ENCODE measurements around the gene ANKRD52.

Gene ANKRD52

GRCh38 chr12:56230432-56231183 is 27.6 kb downstream of the ANKRD52 start:
- H4K91ac ChIP-seq (ENCODE audit: low read depth, low read length, poor library complexity): no peak overlapping the region
- no peak overlapping the region for H2BK120ac ChIP-seq (ENCODE audit: low read depth, low read length)
- H3K9ac ChIP-seq (ENCODE audit: low read depth, low read length, poor library complexity): no peak overlapping the region
- H2BK5ac ChIP-seq (ENCODE audit: low read length): no peak overlapping the region
- H3K4me2 ChIP-seq (ENCODE audit: insufficient read depth, low read length, poor library complexity, severe bottlenecking): no peak overlapping the region
- no peak overlapping the region for H3K27ac ChIP-seq (replicated peaks; ENCODE audit: low read length)
- no peak overlapping the region for H2AK5ac ChIP-seq (ENCODE audit: low read depth, low read length)
- H2BK12ac ChIP-seq (ENCODE audit: low read length): no peak overlapping the region
- peaks cover 6 to 20% of the 10 kb centered on the region in 2 donors for H3K36me3 ChIP-seq (replicated peaks in 1 of 2; ENCODE audit: control insufficient read depth in 2 of 2, insufficient read depth in 2 of 2, low read length in 2 of 2)
- no peak overlapping the region for H3K14ac ChIP-seq (ENCODE audit: low read length)
- H2BK15ac ChIP-seq (ENCODE audit: low read length): no peak overlapping the region
- H3K18ac ChIP-seq (ENCODE audit: low read length): no peak overlapping the region
- no peaks in the 10 kb centered on the region for H3K9me3 ChIP-seq (replicated peaks in 1 of 2; ENCODE audit: control insufficient read depth in 2 of 2, insufficient read depth in 1 of 2, low read depth in 1 of 2, low read length in 2 of 2)
- H2AFZ ChIP-seq (ENCODE audit: low read length): no peak overlapping the region
- no peaks in the 10 kb centered on the region for H3K4me1 ChIP-seq (ENCODE audit: control insufficient read depth in 2 of 2, insufficient read depth in 1 of 2, low read depth in 1 of 2, low read length in 2 of 2)
- no CpG with 5 or more reads among the region's 8 CpGs for WGBS, 2 donors (ENCODE audit: extremely low coverage in 2 of 2, insufficient read length in 2 of 2, insufficient replicate concordance in 1 of 2)
- H3K79me1 ChIP-seq (ENCODE audit: low read depth, low read length): no peaks in the 10 kb centered on the region
- no peak overlapping the region for H3K23ac ChIP-seq (ENCODE audit: low read depth, low read length, poor library complexity)
- no peaks in the 10 kb centered on the region for H3K27me3 ChIP-seq (ENCODE audit: control insufficient read depth in 3 of 3, insufficient read depth in 3 of 3, low read depth in 1 of 3, low read length in 3 of 3)
- no peak overlapping the region for H4K8ac ChIP-seq (ENCODE audit: low read depth, low read length)
- H3K4me3 ChIP-seq (ENCODE audit: low read length in 2 of 2): no peak overlapping the region
- no peak for DNase-seq (ENCODE audit: low spot score)
- H3K4ac ChIP-seq (ENCODE audit: low read length): no peak overlapping the region

GRCh38 chr12:56229916-56230431 is 28.2 kb downstream of the ANKRD52 start, which contains the start of gene SLC39A5:
Gene SLC39A5 (plus strand): TSS chr12:56230051. CDS start chr12:56231275, 1,224 bp downstream.
- peaks cover 7 to 25% of the 10 kb centered on the region in 2 donors for H3K36me3 ChIP-seq (replicated peaks in 1 of 2; ENCODE audit: control insufficient read depth in 2 of 2, insufficient read depth in 2 of 2, low read length in 2 of 2)
- H2BK120ac ChIP-seq (ENCODE audit: low read depth, low read length): no peak within 1 kb of the TSS
- no peak within 1 kb of the TSS for H3K4me2 ChIP-seq (ENCODE audit: insufficient read depth, low read length, poor library complexity, severe bottlenecking)
- WGBS, 2 donors (ENCODE audit: extremely low coverage in 2 of 2, insufficient read length in 2 of 2, insufficient replicate concordance in 1 of 2): no CpG with 5 or more reads among the region's 4 CpGs
- no peak within 1 kb of the TSS for H2BK12ac ChIP-seq (ENCODE audit: low read length)
- no peaks in the 10 kb centered on the region for H3K79me1 ChIP-seq (ENCODE audit: low read depth, low read length)
- H3K18ac ChIP-seq (ENCODE audit: low read length): no peak within 1 kb of the TSS
- no peak within 1 kb of the TSS for H3K4ac ChIP-seq (ENCODE audit: low read length)
- no peak within 1 kb of the TSS for H2AFZ ChIP-seq (ENCODE audit: low read length)
- H3K14ac ChIP-seq (ENCODE audit: low read length): no peak within 1 kb of the TSS
- no peak within 1 kb of the TSS for H2BK15ac ChIP-seq (ENCODE audit: low read length)
- H3K23ac ChIP-seq (ENCODE audit: low read depth, low read length, poor library complexity): no peak within 1 kb of the TSS
- no peak within 1 kb of the TSS for H4K91ac ChIP-seq (ENCODE audit: low read depth, low read length, poor library complexity)
- no peak for DNase-seq (ENCODE audit: low spot score)
- H4K8ac ChIP-seq (ENCODE audit: low read depth, low read length): no peak within 1 kb of the TSS
- H3K9me3 ChIP-seq (replicated peaks in 1 of 2; ENCODE audit: control insufficient read depth in 2 of 2, insufficient read depth in 1 of 2, low read depth in 1 of 2, low read length in 2 of 2): no peaks in the 10 kb centered on the region
- peak within 1 kb of the TSS; percentile 44 for H3K9ac ChIP-seq (ENCODE audit: low read depth, low read length, poor library complexity)
- no peak within 1 kb of the TSS for H2AK5ac ChIP-seq (ENCODE audit: low read depth, low read length)
- no peak within 1 kb of the TSS for H3K4me3 ChIP-seq (ENCODE audit: low read length in 2 of 2)
- no peaks in the 10 kb centered on the region for H3K27me3 ChIP-seq (ENCODE audit: control insufficient read depth in 3 of 3, insufficient read depth in 3 of 3, low read depth in 1 of 3, low read length in 3 of 3)
- H3K27ac ChIP-seq (replicated peaks; ENCODE audit: low read length): no peak within 1 kb of the TSS
- no peak within 1 kb of the TSS for H2BK5ac ChIP-seq (ENCODE audit: low read length)
- H3K4me1 ChIP-seq (ENCODE audit: control insufficient read depth in 2 of 2, insufficient read depth in 1 of 2, low read depth in 1 of 2, low read length in 2 of 2): peaks cover 0 to 2% of the 10 kb centered on the region in 2 donors

- no peak overlapping the region for H2AK5ac ChIP-seq (ENCODE audit: low read depth, low read length)
- no peak overlapping the region for H2BK120ac ChIP-seq (ENCODE audit: low read depth, low read length)
- no peak overlapping the region for H4K91ac ChIP-seq (ENCODE audit: low read depth, low read length, poor library complexity)
- H3K27me3 ChIP-seq (ENCODE audit: control insufficient read depth in 3 of 3, insufficient read depth in 3 of 3, low read depth in 1 of 3, low read length in 3 of 3): no peaks in the 10 kb centered on the region
- DNase-seq (ENCODE audit: low spot score): no peak
- no peak overlapping the region for H4K8ac ChIP-seq (ENCODE audit: low read depth, low read length)
- no peak overlapping the region for H3K23ac ChIP-seq (ENCODE audit: low read depth, low read length, poor library complexity)
- H3K14ac ChIP-seq (ENCODE audit: low read length): no peak overlapping the region
- no peak overlapping the region for H3K4me2 ChIP-seq (ENCODE audit: insufficient read depth, low read length, poor library complexity, severe bottlenecking)
- H3K79me1 ChIP-seq (ENCODE audit: low read depth, low read length): no peaks in the 10 kb centered on the region
- no peak overlapping the region for H2BK12ac ChIP-seq (ENCODE audit: low read length)
- H2BK5ac ChIP-seq (ENCODE audit: low read length): no peak overlapping the region
- peaks cover 0 to 6% of the 10 kb centered on the region in 2 donors for H3K4me1 ChIP-seq (ENCODE audit: control insufficient read depth in 2 of 2, insufficient read depth in 1 of 2, low read depth in 1 of 2, low read length in 2 of 2)
- no peaks in the 10 kb centered on the region for H3K9me3 ChIP-seq (replicated peaks in 1 of 2; ENCODE audit: control insufficient read depth in 2 of 2, insufficient read depth in 1 of 2, low read depth in 1 of 2, low read length in 2 of 2)
- H3K9ac ChIP-seq (ENCODE audit: low read depth, low read length, poor library complexity): peak overlapping the region; percentile 44
- no peak overlapping the region for H2AFZ ChIP-seq (ENCODE audit: low read length)
- H3K36me3 ChIP-seq (replicated peaks in 1 of 2; ENCODE audit: control insufficient read depth in 2 of 2, insufficient read depth in 2 of 2, low read length in 2 of 2): peaks cover 7 to 25% of the 10 kb centered on the region in 2 donors
- no peak overlapping the region for H3K4ac ChIP-seq (ENCODE audit: low read length)
- H3K4me3 ChIP-seq (ENCODE audit: low read length in 2 of 2): no peak overlapping the region
- no peak overlapping the region for H3K18ac ChIP-seq (ENCODE audit: low read length)
- H3K27ac ChIP-seq (replicated peaks; ENCODE audit: low read length): no peak overlapping the region
- no peak overlapping the region for H2BK15ac ChIP-seq (ENCODE audit: low read length)
- WGBS, 2 donors (ENCODE audit: extremely low coverage in 2 of 2, insufficient read length in 2 of 2, insufficient replicate concordance in 1 of 2): no CpG with 5 or more reads among the region's 7 CpGs
Observed at GRCh38 chr12:56229082-56229481, 29.1 kb downstream of the ANKRD52 start.

GRCh38 chr12:56224954-56225353 is 33.2 kb downstream of the ANKRD52 start:
- H2BK12ac ChIP-seq (ENCODE audit: low read length): no peak overlapping the region
- peak overlapping the region; percentile 53 for H3K18ac ChIP-seq (ENCODE audit: low read length)
- peak overlapping the region; percentile 76 to 78 for H3K4me3 ChIP-seq (ENCODE audit: low read length in 2 of 2)
- H3K27ac ChIP-seq (replicated peaks; ENCODE audit: low read length): no peak overlapping the region
- H2BK5ac ChIP-seq (ENCODE audit: low read length): peak overlapping the region; percentile 48
- H3K23ac ChIP-seq (ENCODE audit: low read depth, low read length, poor library complexity): peak overlapping the region; percentile 83
- H3K4me2 ChIP-seq (ENCODE audit: insufficient read depth, low read length, poor library complexity, severe bottlenecking): peak overlapping the region; percentile 68
- no peak for DNase-seq (ENCODE audit: low spot score)
- H4K91ac ChIP-seq (ENCODE audit: low read depth, low read length, poor library complexity): no peak overlapping the region
- peaks cover 7 to 25% of the 10 kb centered on the region in 2 donors for H3K36me3 ChIP-seq (replicated peaks in 1 of 2; ENCODE audit: control insufficient read depth in 2 of 2, insufficient read depth in 2 of 2, low read length in 2 of 2)
- H3K79me1 ChIP-seq (ENCODE audit: low read depth, low read length): peaks cover 4% of the 10 kb centered on the region
- WGBS, 2 donors (ENCODE audit: extremely low coverage in 2 of 2, insufficient read length in 2 of 2, insufficient replicate concordance in 1 of 2): 100% methylated on average over 1 of the region's 11 CpGs; no CpG with 5 or more reads in 1 of the 2 donors
- H3K9ac ChIP-seq (ENCODE audit: low read depth, low read length, poor library complexity): peak overlapping the region; percentile 84
- peak overlapping the region; percentile 72 for H4K8ac ChIP-seq (ENCODE audit: low read depth, low read length)
- H3K4me1 ChIP-seq (ENCODE audit: control insufficient read depth in 2 of 2, insufficient read depth in 1 of 2, low read depth in 1 of 2, low read length in 2 of 2): peaks cover 2 to 13% of the 10 kb centered on the region in 2 donors
- H3K14ac ChIP-seq (ENCODE audit: low read length): peak overlapping the region; percentile 58
- H3K27me3 ChIP-seq (ENCODE audit: control insufficient read depth in 3 of 3, insufficient read depth in 3 of 3, low read depth in 1 of 3, low read length in 3 of 3): no peaks in the 10 kb centered on the region
- H2BK120ac ChIP-seq (ENCODE audit: low read depth, low read length): no peak overlapping the region
- no peak overlapping the region for H2BK15ac ChIP-seq (ENCODE audit: low read length)
- no peaks in the 10 kb centered on the region for H3K9me3 ChIP-seq (replicated peaks in 1 of 2; ENCODE audit: control insufficient read depth in 2 of 2, insufficient read depth in 1 of 2, low read depth in 1 of 2, low read length in 2 of 2)
- no peak overlapping the region for H3K4ac ChIP-seq (ENCODE audit: low read length)
- H2AFZ ChIP-seq (ENCODE audit: low read length): peak overlapping the region; percentile 94
- peak overlapping the region; percentile 50 for H2AK5ac ChIP-seq (ENCODE audit: low read depth, low read length)

Measured in neuronal stem cell (in vitro differentiated cells).